HG03442 (cell line): ENCODE data around the gene SCGB2B2.
"Not testable (repeated sequence)": the region's sequence is repeated elsewhere in the genome, so short reads cannot be mapped to it uniquely, and the experiment has no call there.

Source experiments
- ATAC-seq: cut with Tn5 transposase; IDR thresholded peaks from one replicate; pipeline ENCODE4 v1.9.1; 2021; ENCODE audit warnings: mild to moderate bottlenecking, moderate library complexity; ENCODE audit not compliant: unreplicated experiment

SCGB2B2 gene, protein sequence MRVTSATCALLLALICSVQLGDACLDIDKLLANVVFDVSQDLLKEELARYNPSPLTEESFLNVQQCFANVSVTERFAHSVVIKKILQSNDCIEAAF

GRCh38 chr19:34676697-34677385 lies at the start of gene SCGB2B2:
TSS of gene SCGB2B2 (minus strand) at chr19:34677159. CDS start at chr19:34594563, 82,596 bp downstream.
- peak; percentile 42 for ATAC-seq

- ATAC-seq = no peak
Measured at GRCh38 chr19:34725400-34725799, 48.4 kb upstream of the SCGB2B2 start.

- ATAC-seq = no peak
Measured at GRCh38 chr19:34722353-34722752, 45.4 kb upstream of the SCGB2B2 start.

GRCh38 chr19:34715357-34715756 lies 38.4 kb upstream of the SCGB2B2 start:
- no peak for ATAC-seq

GRCh38 chr19:34713262-34713637 lies 36.3 kb upstream of the SCGB2B2 start:
- no peak for ATAC-seq

GRCh38 chr19:34712395-34713261 lies 35.7 kb upstream of the SCGB2B2 start:
- no peak for ATAC-seq

DNA sequence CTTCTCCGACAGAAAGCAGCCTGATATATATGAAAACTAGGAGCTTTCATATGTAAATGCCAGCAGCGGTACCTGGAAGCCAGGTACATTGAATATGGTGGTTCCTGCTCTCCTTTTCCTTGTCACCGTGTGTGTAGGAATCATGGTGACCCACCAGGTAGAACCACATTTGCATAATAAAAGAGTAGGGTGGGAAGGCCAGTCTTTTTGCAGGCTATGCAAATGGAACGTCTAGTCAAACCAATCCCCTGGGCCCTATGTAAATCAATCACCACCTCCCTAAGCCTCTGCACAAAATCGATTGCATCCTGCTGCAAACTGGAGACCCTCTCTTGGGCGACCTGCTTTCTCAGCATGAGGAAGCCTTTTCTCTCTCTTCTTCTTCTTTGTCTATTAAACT lies 34.9 kb upstream of the SCGB2B2 start:
- ATAC-seq = no peak

DNA sequence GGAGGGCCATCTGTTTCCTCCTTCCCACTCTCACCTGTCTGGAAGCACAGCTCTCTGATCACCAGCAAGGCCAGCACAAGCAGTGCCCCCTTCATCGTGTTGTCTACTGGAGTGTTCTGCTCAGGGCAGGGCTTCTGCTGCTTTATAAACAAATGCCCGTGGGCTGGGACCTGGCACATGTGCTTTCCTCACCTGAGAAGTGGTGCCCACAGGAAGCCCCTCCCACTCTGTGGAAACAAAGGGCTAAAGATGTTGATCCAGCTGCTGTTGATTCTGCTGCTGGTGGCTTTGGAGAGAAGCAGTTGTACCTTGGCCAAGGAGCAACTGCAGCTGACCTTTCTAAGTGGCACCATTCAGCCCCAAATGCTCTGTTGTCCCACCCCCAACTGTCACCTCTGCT lies 30.7 kb upstream of the SCGB2B2 start:
- ATAC-seq = no peak

GRCh38 chr19:34692549-34692948 lies 15.6 kb upstream of the SCGB2B2 start:
- ATAC-seq = no peak

DNA sequence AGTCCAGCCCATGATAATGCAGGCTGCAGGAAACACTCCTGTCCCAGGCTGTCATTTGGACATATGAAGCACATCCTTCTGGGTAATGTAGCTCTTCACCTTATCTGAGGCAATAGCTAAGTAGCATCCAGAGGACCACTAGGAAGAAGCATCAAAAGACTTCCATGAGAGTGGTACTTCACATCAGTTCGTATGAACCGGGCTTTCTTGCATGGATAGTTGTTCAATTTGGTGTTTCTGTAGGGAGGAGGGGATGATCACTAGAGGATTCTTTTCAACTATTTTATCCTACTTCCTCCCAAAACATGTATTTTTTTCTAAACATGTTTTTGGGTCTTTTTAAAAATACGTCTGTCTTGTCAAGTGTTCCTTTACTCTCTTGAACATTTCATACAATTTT lies 13.4 kb upstream of the SCGB2B2 start:
- no peak for ATAC-seq

DNA sequence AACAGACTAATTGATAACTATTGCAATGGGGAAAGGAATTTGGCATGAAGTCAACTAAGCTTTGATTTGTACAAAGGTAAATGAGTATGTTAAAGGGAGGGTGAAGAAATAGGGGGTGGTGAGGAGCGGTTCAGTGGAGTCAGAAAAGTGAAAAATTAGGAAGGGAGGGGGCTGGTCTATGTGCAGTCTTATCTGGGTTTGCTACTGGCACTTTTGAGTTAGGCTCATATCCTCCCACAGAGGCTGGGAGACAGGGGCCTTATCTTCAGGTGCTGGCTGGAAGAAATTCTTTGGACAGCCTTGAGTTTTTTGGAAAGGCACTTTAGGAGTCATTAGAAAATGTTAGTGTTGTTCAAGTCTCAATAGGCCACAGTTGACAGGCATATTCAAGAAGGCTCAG lies 11.6 kb upstream of the SCGB2B2 start:
- no peak for ATAC-seq

- no peak for ATAC-seq
Measured at GRCh38 chr19:34687348-34687747, 10.4 kb upstream of the SCGB2B2 start.

DNA sequence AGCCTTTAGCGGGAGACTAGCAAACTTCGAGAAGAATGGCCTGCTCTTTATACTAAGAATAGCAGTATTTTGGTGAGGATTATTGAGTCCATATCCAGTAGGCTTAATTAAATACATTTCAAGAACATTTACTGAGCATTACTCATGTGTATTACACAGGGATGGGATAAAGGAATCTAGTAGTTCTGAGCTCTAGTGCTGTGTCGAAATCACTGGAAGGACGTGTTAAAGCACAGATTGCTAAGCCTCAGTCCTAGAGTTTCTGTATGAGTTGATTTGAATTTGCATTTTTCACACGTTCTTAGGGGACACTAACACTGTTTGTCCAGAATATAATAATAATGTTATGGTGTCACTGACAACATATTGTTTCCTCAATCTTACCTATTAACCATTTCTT lies 9.5 kb upstream of the SCGB2B2 start:
- ATAC-seq = no peak

DNA sequence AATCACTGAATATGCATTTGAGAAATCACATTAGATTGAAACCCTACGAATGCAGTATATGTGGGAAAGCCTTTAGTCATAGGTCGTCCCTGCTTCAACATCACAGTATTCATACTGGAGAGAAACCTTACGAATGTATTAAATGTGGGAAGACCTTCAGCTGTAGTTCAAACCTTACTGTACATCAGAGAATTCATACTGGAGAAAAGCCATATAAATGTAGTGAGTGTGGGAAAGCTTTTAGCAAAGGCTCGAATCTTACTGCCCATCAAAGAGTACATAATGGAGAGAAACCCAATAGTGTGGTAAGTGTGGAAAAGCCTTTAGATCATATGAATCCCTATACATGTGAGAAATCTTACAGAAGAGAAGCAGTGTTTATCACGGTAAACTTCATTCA lies 8.3 kb upstream of the SCGB2B2 start:
- not testable (repeated sequence) for ATAC-seq

DNA sequence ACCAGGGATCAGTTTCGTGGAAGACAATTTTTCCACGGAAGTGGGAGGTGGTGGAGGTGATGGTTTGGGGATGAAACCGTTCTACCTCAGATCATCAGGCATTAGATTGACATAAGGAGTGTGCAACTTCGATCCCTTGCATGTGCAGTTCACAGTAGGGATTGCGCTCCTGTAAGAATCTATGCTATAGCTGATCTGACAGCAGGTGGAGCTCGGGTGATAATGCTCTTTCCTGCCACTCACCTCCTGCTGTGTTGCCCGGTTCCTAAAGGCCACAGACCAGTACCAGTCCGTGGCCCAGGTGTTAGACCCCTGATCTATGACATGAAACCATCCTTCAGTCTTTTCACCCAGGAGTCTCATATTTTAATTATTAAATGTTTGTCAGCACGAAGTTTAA lies 4.5 kb upstream of the SCGB2B2 start:
- no peak for ATAC-seq

GRCh38 chr19:34678421-34678820 lies 1.5 kb upstream of the SCGB2B2 start:
- no peak for ATAC-seq

- ATAC-seq = no peak
Measured at GRCh38 chr19:34678085-34678412, 1.1 kb upstream of the SCGB2B2 start.

DNA sequence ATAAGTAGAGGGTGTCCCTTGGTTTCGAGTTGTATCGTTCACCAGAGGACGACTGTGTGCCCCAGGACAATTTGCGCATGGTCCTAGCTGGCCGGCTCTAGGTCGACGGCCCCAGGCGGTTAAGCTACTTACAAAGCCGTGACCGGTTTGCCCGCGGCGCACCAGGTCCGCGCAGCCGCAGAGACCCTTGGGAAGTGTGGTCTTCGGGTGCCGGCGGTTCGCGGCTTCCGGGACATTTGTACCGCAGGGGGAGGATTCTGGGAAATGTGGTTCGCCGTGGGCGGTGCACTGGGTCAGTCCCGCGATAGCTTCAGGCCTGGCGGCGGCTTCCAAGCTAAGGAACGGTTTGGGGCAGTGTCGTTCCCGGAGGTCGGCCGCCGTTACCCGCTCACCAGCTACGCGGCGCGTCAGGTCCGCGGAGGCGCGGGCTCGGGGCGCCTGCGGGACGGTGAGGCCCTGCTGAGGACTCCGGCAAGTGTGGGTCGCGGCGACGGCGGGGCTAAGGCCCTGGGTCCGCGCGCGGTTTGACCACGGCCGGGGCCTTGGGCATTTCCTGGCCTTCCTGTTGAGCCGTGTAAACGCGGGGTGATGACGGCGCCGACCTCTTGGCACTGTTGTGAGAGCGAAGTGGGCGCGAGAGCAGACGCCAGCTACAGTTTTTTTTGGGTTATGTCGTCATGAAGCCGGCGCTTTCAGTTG lies 576 bp upstream of the SCGB2B2 start, which contains the start of gene ZNF302:
TSS of gene ZNF302 (plus strand) at position 293 of the 699 bp plus-strand sequence. CDS start 1,127 bp downstream, outside the sequence.
- peak; percentile 83 for ATAC-seq

- ATAC-seq = no peak
Measured at GRCh38 chr19:34675919-34676318, 1.0 kb downstream of the SCGB2B2 start.

DNA sequence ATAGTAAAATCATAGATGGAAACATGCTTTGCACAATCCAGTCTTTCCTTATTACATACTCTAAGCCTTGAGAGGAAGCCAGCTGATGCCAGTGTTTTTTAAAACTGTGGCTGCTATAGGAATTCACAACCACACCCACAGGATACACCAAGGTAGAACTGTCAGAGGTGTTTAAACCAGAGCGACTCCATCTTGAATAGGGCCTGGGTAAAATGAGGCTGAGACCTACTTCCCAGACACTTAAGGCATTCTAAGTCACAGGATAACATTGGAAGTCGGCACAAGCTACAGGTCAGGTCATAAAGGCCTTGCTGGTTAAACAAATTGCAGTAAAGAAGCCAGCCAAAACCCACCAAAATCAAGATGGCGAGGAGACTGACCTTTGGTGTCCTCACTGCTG lies 1.7 kb downstream of the SCGB2B2 start:
- no peak for ATAC-seq

DNA sequence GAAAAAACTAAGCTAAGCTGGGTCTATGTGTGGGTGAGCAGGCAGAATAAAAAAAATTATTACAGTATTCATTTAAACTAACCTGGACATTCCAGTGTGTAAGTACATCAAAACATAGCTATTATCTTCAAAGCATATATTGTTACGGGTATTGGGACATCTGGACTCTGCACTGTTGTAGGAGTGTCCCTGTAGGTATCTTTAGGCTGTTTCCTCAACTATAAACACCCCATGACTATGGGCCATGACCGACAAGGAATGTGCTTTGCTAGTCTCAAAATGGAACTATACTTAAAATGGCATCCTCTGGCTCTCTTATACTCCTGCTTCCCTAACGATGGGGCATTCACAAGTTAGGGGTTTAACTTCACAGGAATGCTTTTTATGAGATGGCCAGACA lies 3.4 kb downstream of the SCGB2B2 start:
- no peak for ATAC-seq
